Esophagus muscularis mucosa (tissue), 3 donors: Measurements from ENCODE around the gene MYPN.

Source experiments
- CTCF ChIP-seq, 3 experiments: fragments of 200-600 bp in 2 of 3; fragments of 450-650 bp in 1 of 3; sonication (generic) in 2 of 3; IDR thresholded peaks; one replicate each; pipeline ENCODE4 v1.5.1; 2017 to 2019; ENCODE audit warnings: antibody characterized with exemption in 3 of 3, mild to moderate bottlenecking in 2 of 3, moderate library complexity in 1 of 3
- EP300 ChIP-seq: sonication (generic); formaldehyde crosslinking; IDR thresholded peaks from one replicate; pipeline ENCODE4 v1.6.1; 2017; ENCODE audit warnings: antibody characterized with exemption

- TF ChIP-seq EP300 (no peak), CTCF (IDR thresholded peaks at IDR 0.05) (no peak)
These were observed 93.7 kb downstream of the MYPN start for GRCh38 chr10:68202960-68203353.
